ENCODE results near the gene RNF31.

The RNF31 gene

GRCh38 chr14:24110523-24110922 is 36.8 kb upstream of the RNF31 start:
- no peaks in the 10 kb centered on the region for H3K27me3 Mint-ChIP-seq
- no peak overlapping the region for H3K4me3 Mint-ChIP-seq
- no peaks in the 10 kb centered on the region for H3K9me3 Mint-ChIP-seq
- no peak for DNase-seq
- peaks cover 7% of the 10 kb centered on the region for H3K36me3 Mint-ChIP-seq
- no peak overlapping the region for H3K27ac Mint-ChIP-seq
- CTCF ChIA-PET: interaction anchor here (0.6 to 9.2 kb wide), 9 partner anchors 17 to 321 kb away, joined by 3 to 187 read pairs (median 7); partner anchors contain the start of genes CIDEB, IRF9 and PCK2
- peaks cover 42% of the 10 kb centered on the region for H3K4me1 Mint-ChIP-seq

- Mint-ChIP-seq H3K36me3 (peaks cover 34% of the 10 kb centered on the region), H3K27ac (peak overlapping the region; percentile 99), H3K4me1 (peaks cover 46% of the 10 kb centered on the region), H3K9me3 (no peaks in the 10 kb centered on the region), H3K27me3 (no peaks in the 10 kb centered on the region), H3K4me3 (peak overlapping the region; percentile 87)
- DNase-seq: no peak
- CTCF ChIA-PET: interaction anchor here (0.7 to 2.2 kb wide), 6 partner anchors 18 to 129 kb away, joined by 3 to 9 read pairs (median 5); partner anchors contain the start of genes IRF9, RNF31 and TINF2
Observed at GRCh38 chr14:24113379-24113800, 33.9 kb upstream of the RNF31 start.

- peaks cover 40% of the 10 kb centered on the region for H3K36me3 Mint-ChIP-seq
- no peaks in the 10 kb centered on the region for H3K27me3 Mint-ChIP-seq
- CTCF ChIA-PET: interaction anchor here (0.7 to 2.5 kb wide), 11 partner anchors 9 to 129 kb away, joined by 3 to 9 read pairs (median 4); partner anchors contain the start of genes IRF9, PSME1, RNF31 and TINF2
- H3K9me3 Mint-ChIP-seq: no peaks in the 10 kb centered on the region
- DNase-seq: peak; percentile 89
- peaks cover 42% of the 10 kb centered on the region for H3K4me1 Mint-ChIP-seq
- H3K4me3 Mint-ChIP-seq: peak overlapping the region; percentile 87
- peak overlapping the region; percentile 99 for H3K27ac Mint-ChIP-seq
Observed at GRCh38 chr14:24113801-24114531, 33.3 kb upstream of the RNF31 start.

GRCh38 chr14:24114532-24115421 is 32.5 kb upstream of the RNF31 start, which contains the start of the genes DCAF11 and NRL:
Gene DCAF11 (plus strand): TSS chr14:24114777. CDS start chr14:24115595, 818 bp downstream.
Gene NRL (minus strand): TSS chr14:24114949. CDS start chr14:24082848, 32,101 bp downstream.
- CTCF ChIA-PET: interaction anchor here (0.9 to 2.5 kb wide), 14 partner anchors 10 to 194 kb away, joined by 3 to 9 read pairs (median 4); partner anchors contain the start of genes CIDEB, IRF9, PSME1 and RNF31
- peak within 1 kb of the TSS; percentile 87 for H3K4me3 Mint-ChIP-seq
- no peaks in the 10 kb centered on the region for H3K9me3 Mint-ChIP-seq
- peaks cover 36% of the 10 kb centered on the region for H3K4me1 Mint-ChIP-seq
- H3K27ac Mint-ChIP-seq: peak within 1 kb of the TSS; percentile 99
- H3K36me3 Mint-ChIP-seq: peaks cover 48% of the 10 kb centered on the region
- DNase-seq: peak; percentile 99
- H3K27me3 Mint-ChIP-seq: no peaks in the 10 kb centered on the region

GRCh38 chr14:24115422-24116127 is 31.7 kb upstream of the RNF31 start:
- no peaks in the 10 kb centered on the region for H3K27me3 Mint-ChIP-seq
- DNase-seq: no peak
- H3K4me3 Mint-ChIP-seq: peak overlapping the region; percentile 87
- H3K36me3 Mint-ChIP-seq: peaks cover 51% of the 10 kb centered on the region
- CTCF ChIA-PET: interaction anchor here (1.0 to 2.5 kb wide), 11 partner anchors 11 to 193 kb away, joined by 3 to 9 read pairs (median 4); partner anchors contain the start of genes CIDEB, IRF9 and PSME1
- no peaks in the 10 kb centered on the region for H3K9me3 Mint-ChIP-seq
- H3K4me1 Mint-ChIP-seq: peaks cover 34% of the 10 kb centered on the region
- peak overlapping the region; percentile 99 for H3K27ac Mint-ChIP-seq

- Mint-ChIP-seq H3K4me3 (peak overlapping the region; percentile 87), H3K36me3 (peaks cover 55% of the 10 kb centered on the region), H3K4me1 (peaks cover 32% of the 10 kb centered on the region), H3K9me3 (no peaks in the 10 kb centered on the region), H3K27ac (peak overlapping the region; percentile 99), H3K27me3 (no peaks in the 10 kb centered on the region)
- CTCF ChIA-PET: interaction anchor here (1.0 to 2.5 kb wide), 5 partner anchors 16 to 192 kb away, joined by 3 to 8 read pairs (median 6); partner anchors contain the start of genes CIDEB, IRF9 and PSME1
- no peak for DNase-seq
Observed at GRCh38 chr14:24116128-24116814, 31.0 kb upstream of the RNF31 start.

GRCh38 chr14:24117179-24117578 is 30.1 kb upstream of the RNF31 start:
- Mint-ChIP-seq H3K27me3 (no peaks in the 10 kb centered on the region), H3K36me3 (peaks cover 60% of the 10 kb centered on the region), H3K27ac (no peak overlapping the region), H3K4me3 (peak overlapping the region; percentile 87), H3K9me3 (no peaks in the 10 kb centered on the region), H3K4me1 (peaks cover 31% of the 10 kb centered on the region)
- CTCF ChIA-PET: interaction anchor here (1.5 kb wide), 1 partner anchor 43 kb away, joined by 6 read pairs; the partner anchor contains the start of gene IRF9
- no peak for DNase-seq

- Mint-ChIP-seq H3K4me3 (no peak overlapping the region), H3K27me3 (no peaks in the 10 kb centered on the region), H3K9me3 (no peaks in the 10 kb centered on the region), H3K4me1 (peaks cover 30% of the 10 kb centered on the region), H3K36me3 (peaks cover 80% of the 10 kb centered on the region), H3K27ac (no peak overlapping the region)
- no peak for DNase-seq
- CTCF ChIA-PET: interaction anchor here (1.6 kb wide), 1 partner anchor 11 kb away, joined by 4 read pairs; no protein-coding TSS in a partner anchor
Observed at GRCh38 chr14:24119691-24120090, 27.6 kb upstream of the RNF31 start.

GRCh38 chr14:24121210-24121609 is 26.1 kb upstream of the RNF31 start:
- peaks cover 71% of the 10 kb centered on the region for H3K36me3 Mint-ChIP-seq
- no peaks in the 10 kb centered on the region for H3K9me3 Mint-ChIP-seq
- no peak for DNase-seq
- H3K27me3 Mint-ChIP-seq: no peaks in the 10 kb centered on the region
- CTCF ChIA-PET: no interaction called here
- H3K4me1 Mint-ChIP-seq: peaks cover 20% of the 10 kb centered on the region
- H3K4me3 Mint-ChIP-seq: no peak overlapping the region
- H3K27ac Mint-ChIP-seq: no peak overlapping the region

GRCh38 chr14:24122416-24122815 is 24.9 kb upstream of the RNF31 start:
- Mint-ChIP-seq H3K27me3 (no peaks in the 10 kb centered on the region), H3K36me3 (peaks cover 61% of the 10 kb centered on the region), H3K9me3 (no peaks in the 10 kb centered on the region), H3K4me3 (no peak overlapping the region), H3K4me1 (peaks cover 9% of the 10 kb centered on the region), H3K27ac (no peak overlapping the region)
- CTCF ChIA-PET: interaction anchor here (1.4 kb wide), 1 partner anchor 14 kb away, joined by 4 read pairs; no protein-coding TSS in a partner anchor
- peak; percentile 5 for DNase-seq

- CTCF ChIA-PET: interaction anchor here (1.4 kb wide), 1 partner anchor 14 kb away, joined by 4 read pairs; no protein-coding TSS in a partner anchor
- Mint-ChIP-seq H3K36me3 (peaks cover 56% of the 10 kb centered on the region), H3K4me1 (peaks cover 4% of the 10 kb centered on the region), H3K27ac (no peak overlapping the region), H3K9me3 (no peaks in the 10 kb centered on the region), H3K27me3 (no peaks in the 10 kb centered on the region), H3K4me3 (no peak overlapping the region)
- peak; percentile 14 for DNase-seq
Observed at GRCh38 chr14:24122898-24123297, 24.4 kb upstream of the RNF31 start.

GRCh38 chr14:24123424-24124417 is 23.6 kb upstream of the RNF31 start:
- H3K9me3 Mint-ChIP-seq: no peaks in the 10 kb centered on the region
- no peak overlapping the region for H3K4me3 Mint-ChIP-seq
- no peaks in the 10 kb centered on the region for H3K27me3 Mint-ChIP-seq
- CTCF ChIA-PET: interaction anchor here (2.0 kb wide), 1 partner anchor 10 kb away, joined by 5 read pairs; no protein-coding TSS in a partner anchor
- H3K27ac Mint-ChIP-seq: no peak overlapping the region
- no peaks in the 10 kb centered on the region for H3K4me1 Mint-ChIP-seq
- peak; percentile 3 for DNase-seq
- H3K36me3 Mint-ChIP-seq: peaks cover 48% of the 10 kb centered on the region

Measured in activated naive CD4-positive, alpha-beta T cell treated with anti-CD3 and anti-CD28 coated beads, Interleukin-2, amount 10 ng/mL, durations not matched to agents 7 days and 5 days (primary cell).